Liver (tissue), 3 donors: Measurements from ENCODE around the gene GPR157.
"Not testable (repeated sequence)": the region's sequence is repeated elsewhere in the genome, so short reads cannot be mapped to it uniquely, and the experiment has no call there.

Experiments used
- CTCF ChIP-seq: fragments of 150-350 bp; IDR thresholded peaks from 2 replicates; pipeline ENCODE4 v1.5.1; 2017; ENCODE audit warnings: improper control_type of control experiment, low read depth, low read length; ENCODE audit not compliant: missing input control
- FOXA1 ChIP-seq: IDR thresholded peaks from 2 replicates; pipeline ENCODE4 v1.6.1; 2016; ENCODE audit warnings: antibody characterized with exemption
- HNF4G ChIP-seq: IDR thresholded peaks from 2 replicates; pipeline ENCODE4 v1.6.1; 2016; ENCODE audit warnings: antibody characterized with exemption
- JUND ChIP-seq, 2 donors: IDR thresholded peaks; 2 replicates each; pipeline ENCODE4 v1.6.1; 2016; ENCODE audit warnings: antibody characterized with exemption in 2 of 2
- MAX ChIP-seq: IDR thresholded peaks from 2 replicates; pipeline ENCODE4 v1.6.1; 2016; ENCODE audit warnings: antibody characterized with exemption
- RAD21 ChIP-seq, 2 donors: IDR thresholded peaks; 2 replicates each; pipeline ENCODE4 v1.6.1; 2016; ENCODE audit warnings: antibody characterized with exemption in 2 of 2, mild to moderate bottlenecking in 2 of 2
- REST ChIP-seq: IDR thresholded peaks from 2 replicates; pipeline ENCODE4 v1.6.1; 2016; ENCODE audit warnings: antibody characterized with exemption, mild to moderate bottlenecking
- TAF1 ChIP-seq: conservative IDR thresholded peaks from 2 replicates; pipeline ENCODE4 v1.6.1; 2016; ENCODE audit warnings: antibody characterized with exemption, mild to moderate bottlenecking
- donor health status: healthy.
- donor health status: healthy.

GRCh38 chr1:9123665-9124064, 5.2 kb downstream of the GPR157 start:
- TF ChIP-seq TAF1; JUND (IDR thresholded peaks at IDR 0.05); CTCF; HNF4G; RAD21 (IDR thresholded peaks at IDR 0.05); FOXA1; MAX; REST: not testable (repeated sequence)
